HG03521 (cell line): ENCODE measurements around the gene RNU1-2.
A peak's percentile ranks its signal among the peaks of the same experiment; 100 is the strongest.
"Not testable (repeated sequence)": the region's sequence is repeated elsewhere in the genome, so short reads cannot be mapped to it uniquely, and the experiment has no call there.

Experiments
- ATAC-seq: cut with Tn5 transposase; IDR thresholded peaks from one replicate; pipeline ENCODE4 v1.9.1; 2021; ENCODE audit warnings: mild to moderate bottlenecking, moderate library complexity; ENCODE audit not compliant: unreplicated experiment

RNU1-2 gene

GRCh38 chr1:16906873-16907272 is 11.1 kb downstream of the RNU1-2 start:
- no peak for ATAC-seq

- ATAC-seq: no peak
Observed at GRCh38 chr1:16907870-16908758, 12.3 kb downstream of the RNU1-2 start.

- not testable (repeated sequence) for ATAC-seq
Observed at GRCh38 chr1:16911851-16912721, 16.3 kb downstream of the RNU1-2 start.

- not testable (repeated sequence) for ATAC-seq
Observed at GRCh38 chr1:16912742-16913141, 17.0 kb downstream of the RNU1-2 start.

GRCh38 chr1:16913181-16913832 is 17.5 kb downstream of the RNU1-2 start:
- ATAC-seq: no peak

GRCh38 chr1:16913833-16914662 is 18.3 kb downstream of the RNU1-2 start:
- peak; percentile 92 for ATAC-seq

- ATAC-seq: not testable (repeated sequence)
Observed at GRCh38 chr1:16914928-16915626, 19.3 kb downstream of the RNU1-2 start.

GRCh38 chr1:16915627-16915973 is 19.8 kb downstream of the RNU1-2 start:
- no peak for ATAC-seq

- not testable (repeated sequence) for ATAC-seq
Observed at GRCh38 chr1:16916036-16916880, 20.5 kb downstream of the RNU1-2 start.

GRCh38 chr1:16918371-16918770 is 22.6 kb downstream of the RNU1-2 start:
- no peak for ATAC-seq

GRCh38 chr1:16918936-16919665 is 23.3 kb downstream of the RNU1-2 start:
- ATAC-seq: not testable (repeated sequence)

GRCh38 chr1:16920951-16921350 is 25.2 kb downstream of the RNU1-2 start:
- ATAC-seq: no peak

GRCh38 chr1:16921391-16922185 is 25.8 kb downstream of the RNU1-2 start, which contains the start of gene CROCC:
Gene CROCC, plus strand, starts transcription at chr1:16921931. Its CDS starts 88 bp downstream, at chr1:16922019.
- ATAC-seq: no peak

GRCh38 chr1:16922466-16922865 is 26.7 kb downstream of the RNU1-2 start:
- no peak for ATAC-seq

- ATAC-seq: no peak
Observed at GRCh38 chr1:16922885-16923431, 27.2 kb downstream of the RNU1-2 start.

- ATAC-seq: no peak
Observed at GRCh38 chr1:16924216-16924918, 28.6 kb downstream of the RNU1-2 start.
